COLO668 (cell line): ENCODE results near the gene CCR5.

Source experiments
- DNase-seq: peaks from one replicate; lab custom pipeline; 2025; ENCODE audit not compliant: unreplicated experiment; lab: John Stamatoyannopoulos, UW

The CCR5 gene

DNA sequence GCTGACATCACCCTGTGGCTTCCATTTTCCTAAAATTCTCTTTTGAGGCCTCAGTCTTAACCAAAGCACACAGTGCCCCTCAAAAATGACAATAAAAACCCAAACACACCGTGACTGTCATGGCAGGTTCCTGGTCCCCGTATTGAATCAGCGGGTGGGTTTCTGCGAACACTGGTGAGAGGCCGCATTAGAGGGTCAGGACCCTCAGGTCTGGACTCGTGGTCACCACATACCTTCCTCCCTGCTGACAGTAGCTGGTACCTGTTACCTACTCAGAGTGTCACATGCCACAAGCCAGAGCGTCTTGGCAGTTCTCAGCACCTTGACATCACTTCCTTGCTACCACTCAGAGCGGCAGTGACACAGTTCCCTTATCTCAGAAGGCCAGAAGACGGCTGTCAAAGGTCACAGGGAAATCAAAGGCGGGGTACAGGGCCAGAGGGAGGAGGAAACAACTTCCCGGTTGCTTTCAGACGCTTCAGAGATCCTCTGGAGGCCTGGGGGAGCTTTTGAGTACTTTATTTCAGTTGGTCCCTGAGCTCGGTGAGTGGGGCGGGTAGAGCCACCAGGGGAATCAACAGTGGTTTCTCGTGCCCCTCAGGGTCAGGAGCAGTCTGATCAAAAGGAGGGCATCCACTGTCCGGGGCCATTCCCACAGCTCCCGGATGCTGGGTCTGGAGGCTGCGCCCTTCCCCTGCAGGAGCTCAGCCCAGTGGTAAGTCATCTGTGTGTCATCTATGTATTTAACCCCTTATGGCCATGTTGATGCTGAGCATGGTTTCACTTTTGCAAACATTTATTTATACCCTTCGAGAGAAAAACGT lies 36.3 kb downstream of the CCR5 start, which contains the start of the genes CCR5AS and CCRL2:
Gene CCR5AS, minus strand, starts transcription at position 279 of the 824 bp plus-strand sequence.
Gene CCRL2, plus strand, starts transcription at position 472 of the 824 bp plus-strand sequence. CDS start 821 bp downstream, outside the sequence.
- no peak for DNase-seq

DNA sequence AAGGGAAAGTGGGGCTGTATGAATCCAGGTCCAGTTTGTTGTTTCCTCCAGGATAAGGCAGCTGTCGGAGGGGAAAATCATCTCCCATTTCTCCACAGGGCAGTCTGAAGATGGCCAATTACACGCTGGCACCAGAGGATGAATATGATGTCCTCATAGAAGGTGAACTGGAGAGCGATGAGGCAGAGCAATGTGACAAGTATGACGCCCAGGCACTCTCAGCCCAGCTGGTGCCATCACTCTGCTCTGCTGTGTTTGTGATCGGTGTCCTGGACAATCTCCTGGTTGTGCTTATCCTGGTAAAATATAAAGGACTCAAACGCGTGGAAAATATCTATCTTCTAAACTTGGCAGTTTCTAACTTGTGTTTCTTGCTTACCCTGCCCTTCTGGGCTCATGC lies 37.2 kb downstream of the CCR5 start:
- no peak for DNase-seq

DNA sequence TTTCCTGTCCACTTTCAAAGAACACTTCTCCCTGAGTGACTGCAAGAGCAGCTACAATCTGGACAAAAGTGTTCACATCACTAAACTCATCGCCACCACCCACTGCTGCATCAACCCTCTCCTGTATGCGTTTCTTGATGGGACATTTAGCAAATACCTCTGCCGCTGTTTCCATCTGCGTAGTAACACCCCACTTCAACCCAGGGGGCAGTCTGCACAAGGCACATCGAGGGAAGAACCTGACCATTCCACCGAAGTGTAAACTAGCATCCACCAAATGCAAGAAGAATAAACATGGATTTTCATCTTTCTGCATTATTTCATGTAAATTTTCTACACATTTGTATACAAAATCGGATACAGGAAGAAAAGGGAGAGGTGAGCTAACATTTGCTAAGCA lies 38.1 kb downstream of the CCR5 start:
- DNase-seq, result no peak

DNA sequence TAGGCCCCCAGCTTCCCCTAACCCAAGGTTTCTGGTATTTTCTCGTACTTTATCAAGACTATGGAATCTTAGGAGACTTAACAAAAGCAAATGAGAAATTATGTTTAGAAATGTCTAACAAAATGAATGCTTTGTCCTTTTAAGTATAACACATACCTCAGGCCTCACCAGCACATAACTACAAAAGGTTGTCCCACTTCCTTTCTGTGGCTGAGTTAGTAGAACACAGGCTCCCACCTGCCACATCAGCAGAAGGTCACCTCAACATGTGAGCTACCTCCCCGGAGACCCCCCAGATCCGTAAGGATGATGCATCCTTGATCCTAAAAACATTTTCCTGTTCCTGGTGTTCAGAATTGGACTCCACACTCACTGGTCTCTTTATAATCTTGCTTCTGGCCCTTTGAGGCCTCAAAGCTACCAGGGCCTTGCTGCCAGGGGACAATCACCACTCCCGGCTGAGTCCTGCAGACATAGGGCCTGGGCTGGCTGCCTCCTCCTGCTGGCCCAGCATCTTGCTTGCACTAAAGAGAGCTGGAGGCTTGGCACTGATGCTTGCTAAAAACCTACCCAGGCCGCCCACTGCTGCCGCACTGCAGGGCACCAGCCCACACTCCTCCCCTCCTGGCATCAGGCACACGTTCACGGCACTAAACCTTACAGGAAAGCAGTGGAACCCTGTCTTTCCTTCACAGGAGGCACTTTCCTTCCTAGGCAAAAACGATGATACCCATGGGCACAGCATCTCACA lies 39.2 kb downstream of the CCR5 start:
- DNase-seq, result no peak

DNA sequence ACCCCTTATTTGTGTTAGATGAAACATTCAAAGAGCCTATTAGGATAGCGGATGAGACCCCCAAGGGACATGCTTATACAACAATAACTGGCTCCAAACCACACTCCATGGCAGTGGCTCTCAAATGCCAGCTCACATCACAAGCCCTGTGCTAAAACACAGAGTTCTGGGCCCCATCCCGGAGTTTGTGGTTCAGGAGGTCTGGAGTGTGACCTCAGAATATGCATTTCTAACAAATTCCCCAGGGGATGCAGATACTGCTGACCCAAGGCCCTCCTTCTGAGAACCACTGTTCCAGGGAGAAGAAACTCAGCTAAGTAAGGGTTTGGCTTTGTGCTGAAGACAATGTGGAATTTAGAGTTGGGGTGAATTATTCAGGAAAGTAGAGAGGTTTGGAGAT lies 39.9 kb downstream of the CCR5 start:
- DNase-seq, result no peak

DNA sequence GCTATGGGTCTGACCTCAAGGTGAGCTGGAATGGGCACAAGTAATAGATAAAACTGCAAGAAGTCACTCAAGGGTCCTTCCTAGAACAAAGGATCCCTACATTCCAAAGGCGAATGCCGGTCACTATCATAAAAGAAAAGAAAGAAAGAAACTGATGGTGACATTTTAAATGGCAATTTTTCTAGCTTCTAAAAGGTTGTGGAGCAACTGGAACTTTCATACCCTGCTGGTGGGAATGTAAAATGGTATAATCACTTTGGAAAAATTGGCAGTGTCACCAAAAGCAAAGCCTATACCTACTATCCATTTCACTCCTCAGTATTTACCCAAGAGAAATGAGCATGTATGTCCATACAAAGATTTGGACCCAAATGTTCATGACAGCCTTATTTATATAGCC lies 40.5 kb downstream of the CCR5 start:
- DNase-seq, result no peak

DNA sequence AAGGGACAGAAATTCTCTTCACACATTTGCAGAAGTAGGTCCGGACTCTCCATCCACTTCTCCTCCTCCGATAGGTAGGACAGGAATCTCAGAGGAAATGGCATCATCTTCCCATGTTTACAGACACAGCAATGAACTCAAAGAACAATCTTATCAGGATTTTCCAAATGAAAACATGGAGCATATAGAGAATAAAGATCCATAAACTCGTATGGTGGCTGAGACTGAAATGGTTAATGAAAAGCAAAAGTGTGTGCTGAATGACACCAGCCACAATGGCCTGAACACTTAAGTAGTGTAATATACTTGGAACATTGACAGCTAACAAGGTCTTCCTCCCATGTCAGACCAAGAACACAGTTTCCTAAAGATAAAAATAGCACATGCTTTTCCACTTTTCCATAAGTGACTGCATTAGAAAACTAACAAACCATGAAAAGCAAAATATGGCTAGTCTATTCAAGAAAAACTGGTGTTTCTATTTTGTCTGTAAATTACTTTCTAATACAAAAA lies 42.1 kb downstream of the CCR5 start:
- no peak for DNase-seq

DNA sequence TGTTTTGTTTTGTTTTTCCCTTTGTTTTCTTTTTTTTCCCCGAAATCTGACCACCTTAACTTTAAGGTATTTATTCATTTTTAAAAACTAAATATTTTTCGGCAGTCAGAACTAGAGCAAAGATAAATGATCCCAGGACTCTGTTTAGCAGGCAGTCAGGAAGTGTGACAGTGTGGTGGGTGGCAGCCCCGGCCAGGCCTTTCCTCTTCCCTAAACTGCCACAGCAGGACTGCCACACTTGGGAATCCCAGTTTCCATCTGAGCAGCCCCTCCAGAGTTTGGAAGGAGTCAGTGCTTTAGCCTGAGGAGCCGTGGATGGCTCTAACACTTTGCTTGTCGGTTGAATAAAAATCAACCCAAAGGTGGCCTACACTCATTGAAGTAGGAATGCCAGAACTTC lies 43.2 kb downstream of the CCR5 start:
- DNase-seq, result no peak

DNA sequence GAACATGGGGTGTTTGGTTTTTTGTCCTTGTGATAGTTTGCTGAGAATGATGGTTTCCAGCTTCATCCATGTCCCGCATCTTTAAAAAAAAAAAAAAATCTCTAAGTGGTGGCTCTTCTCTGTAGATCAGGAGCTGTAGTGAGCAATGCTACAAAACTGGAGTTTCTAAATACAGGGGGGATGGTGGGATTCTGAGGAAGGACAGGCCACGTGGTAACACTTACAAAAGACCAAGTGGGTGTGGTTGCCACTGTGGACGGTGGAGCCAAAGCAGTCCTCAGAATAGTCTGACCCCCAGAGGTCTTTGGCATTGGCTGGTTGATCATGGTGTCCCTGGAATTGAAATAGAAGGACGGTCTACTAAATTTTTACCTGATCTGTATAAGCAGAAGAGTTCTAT lies 44.0 kb downstream of the CCR5 start:
- no peak for DNase-seq

DNA sequence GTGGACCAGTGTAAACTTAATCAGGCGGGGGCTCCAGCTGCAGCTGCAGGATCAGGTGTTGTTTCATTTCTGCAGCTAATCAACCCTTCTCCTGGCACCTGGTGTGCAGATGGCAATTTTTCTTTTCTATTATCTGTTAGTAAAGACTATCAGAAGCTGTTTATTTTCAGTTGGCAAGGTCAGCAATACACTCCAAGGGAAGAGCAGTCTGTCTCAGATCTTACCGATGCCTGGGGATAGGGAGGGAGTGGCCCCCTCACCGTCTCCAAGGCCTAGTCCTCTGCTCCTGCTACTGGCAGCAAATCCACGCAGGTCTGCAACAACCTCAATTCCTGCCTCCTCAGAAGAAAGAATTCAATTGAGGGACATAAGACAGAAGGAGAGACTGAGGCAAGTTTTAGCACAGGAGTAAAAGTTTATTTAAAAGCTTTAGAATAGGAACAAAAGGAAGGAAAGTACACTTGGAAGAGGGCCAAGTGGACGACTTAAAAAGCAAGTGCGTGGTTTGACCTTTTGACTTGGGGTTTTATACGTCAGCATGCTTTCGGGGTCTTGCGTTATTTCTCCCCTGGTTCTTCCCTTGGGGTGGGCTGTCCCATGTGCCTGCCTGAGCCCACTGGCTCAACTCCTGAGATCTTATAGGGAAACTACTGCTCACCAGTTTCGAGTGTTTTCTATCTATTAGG lies 45.5 kb downstream of the CCR5 start:
- DNase-seq, result peak; percentile 66

DNA sequence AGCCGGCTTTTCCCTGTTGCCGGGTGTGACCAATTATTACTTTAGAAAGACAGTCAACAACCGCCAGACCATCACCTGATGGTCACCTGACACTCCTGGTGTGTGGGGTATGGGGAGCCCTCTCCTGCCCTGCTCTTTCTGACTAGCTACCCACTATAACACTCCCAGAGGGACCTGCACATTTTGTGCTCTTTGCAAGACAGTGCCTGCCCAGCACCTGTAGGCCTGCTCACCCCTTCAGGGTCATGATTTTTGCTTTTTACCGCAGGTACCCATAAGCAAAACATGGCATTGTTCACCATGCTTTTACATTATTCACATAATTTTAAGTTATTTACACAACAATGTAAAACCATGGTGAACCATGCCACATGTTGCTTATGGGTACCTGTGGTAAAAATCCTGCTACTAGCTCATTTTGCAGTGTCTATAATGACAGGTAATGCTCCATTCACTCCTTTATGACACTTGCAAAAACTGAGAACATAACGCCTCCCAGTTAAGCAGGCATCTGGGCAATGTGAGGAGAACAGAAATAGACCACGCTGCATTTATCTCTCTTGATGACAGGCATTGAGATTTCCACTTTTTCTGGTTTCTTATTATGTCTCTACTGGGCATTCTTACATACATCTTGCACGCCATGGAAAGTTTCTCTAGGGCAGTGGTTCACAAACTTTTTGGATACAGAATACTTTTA lies 46.2 kb downstream of the CCR5 start:
- peak; percentile 44 for DNase-seq

DNA sequence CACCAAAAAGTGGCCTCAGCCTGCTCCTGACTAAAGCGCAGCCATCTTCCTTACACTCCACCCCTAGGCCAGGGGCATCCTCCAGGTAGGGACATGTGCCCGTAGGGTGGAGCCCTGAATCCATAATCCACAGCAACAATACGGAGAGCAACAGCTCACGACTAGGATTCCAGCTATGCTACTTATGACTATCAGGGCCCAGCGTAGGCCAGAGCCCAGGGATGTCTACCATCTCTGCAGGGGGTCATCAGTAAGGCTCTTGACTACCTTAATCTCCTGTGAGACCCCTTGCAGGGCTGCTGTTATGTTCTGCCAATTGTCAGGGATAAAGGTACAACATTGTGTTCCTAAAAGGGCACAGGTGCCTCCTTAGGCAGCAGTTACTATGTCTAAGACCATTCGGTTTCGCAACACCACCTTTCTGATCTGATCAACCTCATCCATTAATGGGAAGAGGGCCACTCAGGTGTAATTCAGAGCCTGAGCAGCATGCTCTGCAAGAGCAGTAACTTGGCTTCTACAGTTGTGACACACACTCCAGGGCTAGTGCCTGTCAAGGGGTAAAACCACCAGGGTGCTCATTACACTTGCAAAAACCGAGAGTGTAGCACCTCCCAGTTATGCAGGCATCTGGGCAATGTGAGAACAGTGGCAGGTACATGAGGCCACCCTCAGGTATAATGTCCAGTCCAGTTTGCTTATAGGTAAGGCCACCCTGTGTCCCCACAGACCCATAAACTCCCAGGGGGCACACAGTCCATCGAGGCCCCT lies 47.3 kb downstream of the CCR5 start:
- no peak for DNase-seq

DNA sequence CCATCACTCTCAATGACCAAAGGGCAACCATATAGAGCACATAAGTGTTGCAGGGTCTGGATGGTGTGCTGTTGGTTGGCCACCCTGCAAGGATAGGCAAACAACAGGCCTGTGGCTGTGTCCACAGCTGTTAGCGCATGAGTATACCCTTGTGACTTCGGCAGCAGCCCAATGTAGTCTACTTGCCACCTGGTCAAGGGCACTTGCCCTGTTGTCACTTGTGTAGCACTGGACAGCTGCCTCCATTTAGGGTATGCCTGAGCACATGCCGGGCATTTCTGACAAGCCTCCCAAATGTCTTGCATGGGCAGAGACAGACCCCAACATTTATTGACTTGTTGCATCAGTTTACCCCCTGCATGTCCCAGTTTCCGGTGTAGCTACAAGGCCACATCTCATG lies 49.1 kb downstream of the CCR5 start:
- no peak for DNase-seq

DNA sequence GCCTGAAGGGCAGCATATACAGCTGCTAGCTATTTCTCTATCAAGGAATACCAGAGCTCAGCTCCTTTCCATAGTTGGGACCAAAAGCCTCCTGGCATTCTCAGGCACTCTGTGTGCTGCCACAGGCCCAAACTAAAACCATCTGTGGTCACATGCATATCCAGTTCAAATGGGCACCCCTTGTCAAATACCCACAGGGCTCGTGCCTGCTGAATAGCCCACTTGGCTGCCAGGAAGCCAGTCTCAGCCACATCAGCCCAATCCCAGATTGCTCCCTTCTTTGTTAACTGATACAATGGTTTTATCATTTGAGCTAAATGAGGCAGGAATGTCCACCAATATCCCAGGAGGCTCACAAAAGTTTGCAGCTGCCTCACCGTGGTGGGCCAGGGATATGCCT lies 50.2 kb downstream of the CCR5 start:
- DNase-seq, result no peak

DNA sequence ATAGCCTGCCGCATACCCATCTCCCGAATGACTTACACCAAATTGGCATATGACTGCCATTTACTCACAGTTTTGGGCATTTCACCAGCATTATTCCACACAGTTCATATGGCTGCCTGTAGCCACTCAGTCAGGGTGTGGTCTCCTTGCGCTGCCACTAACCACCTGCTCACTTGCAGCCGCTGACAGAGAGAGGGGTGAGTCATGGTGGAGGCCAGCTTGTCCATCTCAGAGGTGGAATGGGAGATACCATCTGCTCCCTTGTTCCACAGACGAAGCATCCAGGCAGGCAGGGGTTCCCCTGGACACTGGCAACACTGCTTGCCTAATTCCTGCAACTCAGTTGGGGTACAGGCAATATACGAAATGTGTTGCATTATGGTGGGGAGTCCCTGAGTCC lies 51.9 kb downstream of the CCR5 start:
- DNase-seq, result peak; percentile 64

DNA sequence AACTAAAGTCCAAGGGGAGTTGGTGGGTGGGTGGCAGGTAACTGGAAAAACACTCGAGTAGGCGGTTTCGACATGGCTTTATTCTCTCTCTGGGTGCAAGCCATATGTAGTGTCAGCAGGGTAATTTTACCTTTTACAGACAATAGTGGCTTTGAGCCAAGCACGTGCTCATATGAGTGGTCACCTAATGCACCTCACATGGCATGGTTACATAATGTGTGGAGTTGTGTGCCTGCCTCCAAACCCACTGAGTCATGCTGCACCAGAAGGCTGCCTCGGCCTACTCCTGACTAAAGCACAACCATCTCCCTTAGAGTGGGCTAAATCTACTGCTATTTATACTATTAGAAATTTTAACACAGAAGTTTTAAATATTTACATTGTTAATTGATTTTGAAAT lies 52.8 kb downstream of the CCR5 start:
- peak; percentile 2 for DNase-seq
